SK-N-SH (cell line): Measurements from ENCODE around the gene EPDR1. TPM values are rescaled to one million over a fixed set of nuclear protein-coding genes. Genes with fewer than 3 reads are reported as not detected.

Experiments used
- CTCF ChIA-PET: fragments of 300-600, 350-600 bp; formaldehyde crosslinking; extraction: SDS; loops from one replicate; lab custom pipeline; 2021; lab: Yijun Ruan, JAX
- POLR2A ChIA-PET: fragments of 350-600 bp; sonication (Branson Sonifier 250); formaldehyde crosslinking; extraction: SDS; loops from one replicate; lab custom pipeline; 2020; ENCODE audit warnings: antibody characterized with exemption, inconsistent platforms; lab: Yijun Ruan, JAX
- DNase-seq: peaks from one replicate; pipeline ENCODE4 v3.0.0; 2012
- H2AFZ ChIP-seq: fragments of 200-600 bp; sonication (generic); 2 replicates; pipeline ENCODE4 v1.8.1; 2016; ENCODE audit warnings: antibody characterized with exemption, mild to moderate bottlenecking, low read depth
- H3F3A ChIP-seq: fragments of 200-600 bp; sonication (generic); replicated peaks from 2 replicates; pipeline ENCODE3; 2016; ENCODE audit warnings: antibody characterized with exemption, mild to moderate bottlenecking; ENCODE audit not compliant: insufficient read depth
- H3K27ac ChIP-seq, 2 experiments: fragments of 200-500 bp in 1 of 2; fragments of 200-600 bp in 1 of 2; sonication (Bioruptor generic) in 1 of 2; sonication (generic), shearing (Covaris generic) in 1 of 2; 2 replicates each; pipeline versions ENCODE4 v1.5.1 to v1.6.1; 2014 to 2016; ENCODE audit warnings: low read depth in 2 of 2, inconsistent platforms in 1 of 2, low read length in 1 of 2, mild to moderate bottlenecking in 1 of 2, mixed read lengths in 1 of 2
- H3K27me3 ChIP-seq: fragments of 200-600 bp; sonication (generic), shearing (Covaris generic); 2 replicates; pipeline ENCODE4 v1.6.1; 2016; ENCODE audit warnings: mixed run types; ENCODE audit not compliant: insufficient read depth
- H3K36me3 ChIP-seq, 2 experiments: fragments of 200-500 bp in 1 of 2; fragments of 200-600 bp in 1 of 2; sonication (Bioruptor generic) in 1 of 2; sonication (generic) in 1 of 2; replicated peaks in 1 of 2; 2 replicates each; pipeline versions ENCODE3 to v1.5.1; 2014 to 2016; ENCODE audit warnings: low read length in 1 of 2, mild to moderate bottlenecking in 1 of 2; ENCODE audit not compliant: insufficient read depth in 2 of 2, control insufficient read depth in 1 of 2
- H3K4me1 ChIP-seq, 2 experiments: fragments of 200-500 bp in 1 of 2; fragments of 200-600 bp in 1 of 2; sonication (Bioruptor generic) in 1 of 2; sonication (generic), shearing (Covaris generic) in 1 of 2; 2 replicates each; pipeline versions ENCODE4 v1.5.1 to v1.6.1; 2014 to 2016; ENCODE audit warnings: low read depth in 1 of 2, low read length in 1 of 2, mixed run types in 1 of 2; ENCODE audit not compliant: insufficient read depth in 2 of 2, control insufficient read depth in 1 of 2
- H3K4me2 ChIP-seq: fragments of 200-600 bp; sonication (generic), shearing (Covaris generic); 2 replicates; pipeline ENCODE4 v1.6.1; 2017; ENCODE audit warnings: mixed run types
- H3K4me3 ChIP-seq, 2 experiments: fragments of 200-500 bp in 1 of 2; fragments of 200-600 bp in 1 of 2; sonication (Bioruptor generic) in 1 of 2; sonication (generic), shearing (Covaris generic) in 1 of 2; 2 replicates each; pipeline versions ENCODE4 v1.5.1 to v1.8.1; 2014 to 2016; ENCODE audit warnings: low read depth in 2 of 2, inconsistent platforms in 1 of 2, low read length in 1 of 2, mild to moderate bottlenecking in 1 of 2, mixed read lengths in 1 of 2, moderate library complexity in 1 of 2
- H3K79me2 ChIP-seq: fragments of 200-600 bp; sonication (generic); 2 replicates; pipeline ENCODE4 v1.8.1; 2017; ENCODE audit warnings: mild to moderate bottlenecking; ENCODE audit not compliant: insufficient read depth
- H3K9ac ChIP-seq: fragments of 200-600 bp; sonication (generic); 2 replicates; pipeline ENCODE4 v1.6.1; 2017; ENCODE audit warnings: mixed run types
- H3K9me2 ChIP-seq: fragments of 200-600 bp; sonication (generic); 2 replicates; pipeline ENCODE4 v1.6.1; 2017; ENCODE audit warnings: mixed run types
- H3K9me3 ChIP-seq: fragments of 200-600 bp; sonication (generic); 2 replicates; pipeline ENCODE4 v1.6.1; 2017; ENCODE audit warnings: mixed run types, mild to moderate bottlenecking, moderate library complexity
- H4K20me1 ChIP-seq: fragments of 200-600 bp; sonication (generic); 2 replicates; pipeline ENCODE4 v1.6.1; 2017; ENCODE audit warnings: mild to moderate bottlenecking, mixed run types; ENCODE audit not compliant: insufficient read depth
- CTCF ChIP-seq: fragments of 200-600 bp; sonication (generic); IDR thresholded peaks from 2 replicates; pipeline ENCODE4 v1.6.1; 2017; ENCODE audit warnings: antibody characterized with exemption, mild to moderate bottlenecking, moderate library complexity
- ELF1 ChIP-seq: IDR thresholded peaks from 2 replicates; pipeline ENCODE4 v1.4.0; 2012
- EP300 ChIP-seq, 2 experiments: IDR thresholded peaks; 2 replicates each; pipeline versions ENCODE4 v1.4.0 to v1.6.1; 2012; ENCODE audit warnings: borderline replicate concordance in 1 of 2, low read depth in 1 of 2, low read length in 1 of 2
- GABPA ChIP-seq: IDR thresholded peaks from 2 replicates; pipeline ENCODE4 v1.4.0; 2012; ENCODE audit warnings: low read depth, mild to moderate bottlenecking
- GATA2 ChIP-seq: sonication (generic); formaldehyde crosslinking; IDR thresholded peaks from 2 replicates; pipeline ENCODE4 v1.5.0; 2020; ENCODE audit warnings: mild to moderate bottlenecking, missing genetic modification reagents
- MAX ChIP-seq: IDR thresholded peaks from 2 replicates; pipeline ENCODE4 v1.4.0; 2012; ENCODE audit warnings: low read depth
- NRF1 ChIP-seq: IDR thresholded peaks from 2 replicates; pipeline ENCODE4 v1.6.1; 2012; ENCODE audit warnings: low read depth, mild to moderate bottlenecking, low read length
- POLR2AphosphoS5 ChIP-seq: IDR thresholded peaks from 2 replicates; pipeline ENCODE4 v1.6.1; 2012; ENCODE audit warnings: low read depth, low read length
- RXRA ChIP-seq: IDR thresholded peaks from 2 replicates; pipeline ENCODE4 v1.4.0; 2012; ENCODE audit warnings: low read depth, mild to moderate bottlenecking, borderline replicate concordance
- SIN3A ChIP-seq: IDR thresholded peaks from 2 replicates; pipeline ENCODE4 v1.6.1; 2012; ENCODE audit warnings: low read depth, mild to moderate bottlenecking, low read length, moderate library complexity, borderline replicate concordance
- TAF1 ChIP-seq: IDR thresholded peaks from 2 replicates; pipeline ENCODE4 v1.6.1; 2012; ENCODE audit warnings: low read depth, mild to moderate bottlenecking, low read length, moderate library complexity, borderline replicate concordance
- YY1 ChIP-seq: IDR thresholded peaks from 2 replicates; pipeline ENCODE4 v1.4.0; 2012; ENCODE audit warnings: low read depth, mild to moderate bottlenecking
- ZBTB33 ChIP-seq: IDR thresholded peaks from 2 replicates; pipeline ENCODE4 v1.4.0; 2012; ENCODE audit warnings: low read depth, borderline replicate concordance
- WGBS: methylation state at CpG from one replicate; pipeline ENCODE4 v1.1.6; 2017; ENCODE audit warnings: low lambda C conversion rate; 5-methylcytosine and 5-hydroxymethylcytosine counted together
- polyA plus RNA-seq, 3 experiments: library from polyadenylated mRNA; depleted of rRNA; stranded (reverse); fragments of >200 nt; gene quantifications; 2 replicates each; pipeline ENCODE4 v1.2.3, GENCODE V29; 2012

The EPDR1 gene
- polyA plus RNA-seq, 1 of the 3 experiments (the other 2 are of a cell fraction) = 7.4 TPM

GRCh38 chr7:37982423-37982822, 62.0 kb downstream of the EPDR1 start:
- Histone ChIP-seq H3K79me2 (no peaks in the 10 kb centered on the region), H3F3A (no peaks in the 10 kb centered on the region), H3K9me3 (no peaks in the 10 kb centered on the region), H3K4me3 (no peak overlapping the region), H3K36me3 (no peaks in the 10 kb centered on the region), H3K9ac (no peak overlapping the region), H2AFZ (no peak overlapping the region), H3K9me2 (no peaks in the 10 kb centered on the region), H4K20me1 (no peaks in the 10 kb centered on the region), H3K4me1 (no peaks in the 10 kb centered on the region), H3K27ac (no peak overlapping the region), H3K4me2 (no peak overlapping the region), H3K27me3 (no peaks in the 10 kb centered on the region)
- DNase-seq = no peak
- ChIA-PET CTCF (no interaction called here), POLR2A (no interaction called here)
- TF ChIP-seq TAF1 (no peak), YY1 (no peak), GABPA (no peak)
- 52% methylated on average over 3 of the region's 3 CpGs for WGBS

GRCh38 chr7:37984750-37985390, 64.4 kb downstream of the EPDR1 start:
- 58% methylated on average over 5 of the region's 5 CpGs for WGBS
- H3K27ac ChIP-seq = no peak overlapping the region
- TF ChIP-seq POLR2AphosphoS5 = no peak
- no peak for TF ChIP-seq NRF1
- TF ChIP-seq EP300 (IDR thresholded peaks at IDR 0.05; ENCODE audit: borderline replicate concordance in 1 of 2, low read depth in 1 of 2, low read length in 1 of 2) = no peak
- TF ChIP-seq GATA2 (CRISPR knock-in tag) = no peak
- no peak for TF ChIP-seq SIN3A
- TF ChIP-seq CTCF = no peak
- no peak for TF ChIP-seq ZBTB33
- TF ChIP-seq ELF1 = no peak
- TF ChIP-seq MAX = no peak
- no peak for TF ChIP-seq RXRA
- TF ChIP-seq, all 33 proteins: peak for 0
- no peaks in the 10 kb centered on the region for H3K79me2 ChIP-seq
- no peaks in the 10 kb centered on the region for H3K9me3 ChIP-seq
- no peak overlapping the region for H3K4me2 ChIP-seq
- ChIA-PET CTCF (no interaction called here), POLR2A (no interaction called here)
- no peaks in the 10 kb centered on the region for H4K20me1 ChIP-seq
- H3K4me3 ChIP-seq = no peak overlapping the region
- H3F3A ChIP-seq = no peaks in the 10 kb centered on the region
- no peak overlapping the region for H3K9ac ChIP-seq
- H3K36me3 ChIP-seq = no peaks in the 10 kb centered on the region
- no peaks in the 10 kb centered on the region for H3K27me3 ChIP-seq
- no peaks in the 10 kb centered on the region for H3K4me1 ChIP-seq
- H2AFZ ChIP-seq = no peak overlapping the region
- no peaks in the 10 kb centered on the region for H3K9me2 ChIP-seq
- DNase-seq = no peak
